OCI-LY3 (cell line): ENCODE results near the gene GPR137C.

Experiments
- CTCF ChIP-seq: fragments of 200-600, 300-600 bp; sonication (generic); IDR thresholded peaks from 2 replicates; pipeline ENCODE4 v1.5.1; 2014; ENCODE audit warnings: antibody characterized with exemption, low read length, low read depth
- EZH2phosphoT487 ChIP-seq: fragments of 200-600 bp; shearing (Covaris generic); IDR thresholded peaks from 2 replicates; pipeline ENCODE4 v1.6.1; 2018; ENCODE audit warnings: antibody characterized with exemption, mixed run types, low read depth

DNA sequence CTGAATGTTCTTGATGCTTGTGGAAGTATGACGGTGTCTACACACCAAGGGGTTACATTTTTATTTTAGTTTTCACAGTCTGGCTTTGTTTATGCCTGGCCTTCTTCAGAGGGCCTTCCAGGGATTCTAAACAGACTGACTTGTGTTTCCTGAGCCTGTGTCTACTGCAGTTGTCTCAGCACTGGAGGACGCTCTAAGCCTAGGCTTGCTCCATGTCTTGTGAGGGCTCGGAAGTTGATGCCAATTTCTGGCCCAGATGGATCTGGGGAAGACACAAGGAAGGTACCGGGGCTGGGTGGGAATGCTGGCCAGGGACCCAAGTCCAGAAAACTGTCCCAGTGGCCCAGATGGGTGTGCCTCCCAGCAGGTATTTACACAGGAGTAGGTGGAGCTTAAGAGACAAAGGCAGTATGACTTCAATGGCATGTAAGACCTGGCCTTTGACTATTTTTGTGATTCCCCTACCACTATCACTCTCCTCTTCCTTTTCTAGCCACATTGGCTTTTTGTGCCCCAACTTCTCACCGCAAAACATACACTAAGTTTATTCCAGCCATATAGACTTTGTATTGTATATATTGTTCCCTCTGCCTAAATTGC is 56.9 kb downstream of the GPR137C start:
- TF ChIP-seq CTCF = no peak
- no peak for TF ChIP-seq EZH2phosphoT487
